H1 (cell line): ENCODE measurements around the gene SSTR5. TPM values are rescaled to one million over a fixed set of nuclear protein-coding genes. Genes with fewer than 3 reads are reported as not detected.

ENCODE experiments used
- CTCF ChIA-PET: fragments of 300-600 bp; sonication (Branson Sonifier 250); formaldehyde crosslinking; loops from one replicate; lab custom pipeline; 2021; ENCODE audit not compliant: partially characterized antibody; lab: Charles Lee
- POLR2A ChIA-PET: fragments of 300-600 bp; sonication (Branson Sonifier 250); formaldehyde crosslinking; loops from one replicate; lab custom pipeline; 2021; ENCODE audit warnings: inconsistent platforms; ENCODE audit not compliant: partially characterized antibody; lab: Charles Lee
- DNase-seq, 2 experiments: peaks; one replicate each; pipeline versions ENCODE4 v3.0.0 to v3.0.0-alpha.2; 2010 to 2022; ENCODE audit warnings: low spot score in 2 of 2, low read depth in 1 of 2, mixed read lengths in 1 of 2
- FAIRE-seq: peaks from 2 replicates; lab custom pipeline; 2011; peaks lifted over from hg19 to GRCh38; lab: Jason Lieb, UNC
- H2AFZ ChIP-seq: 2 replicates; pipeline ENCODE4 v1.8.1; 2012; ENCODE audit warnings: low read length, inconsistent platforms
- H2AK5ac ChIP-seq: 2 replicates; pipeline ENCODE4 v1.6.1; 2013; ENCODE audit warnings: low read depth, low read length
- H2BK120ac ChIP-seq: replicated peaks from 2 replicates; pipeline ENCODE3; 2013; ENCODE audit warnings: low read depth, low read length, inconsistent platforms
- H2BK12ac ChIP-seq: 2 replicates; pipeline ENCODE4 v1.6.1; 2013; ENCODE audit warnings: low read depth, low read length
- H2BK15ac ChIP-seq: 2 replicates; pipeline ENCODE4 v1.6.1; 2013; ENCODE audit warnings: low read length
- H2BK20ac ChIP-seq: 2 replicates; pipeline ENCODE4 v1.6.1; 2013; ENCODE audit warnings: low read length
- H2BK5ac ChIP-seq: 2 replicates; pipeline ENCODE4 v1.6.1; 2013; ENCODE audit warnings: low read depth, low read length
- H3K14ac ChIP-seq: 2 replicates; pipeline ENCODE4 v1.6.1; 2013; ENCODE audit warnings: inconsistent platforms; ENCODE audit not compliant: insufficient read length
- H3K18ac ChIP-seq: 2 replicates; pipeline ENCODE4 v1.6.1; 2013; ENCODE audit warnings: low read length; ENCODE audit errors: extremely low read depth
- H3K23ac ChIP-seq: 2 replicates; pipeline ENCODE4 v1.6.1; 2013; ENCODE audit warnings: inconsistent platforms; ENCODE audit not compliant: insufficient read length
- H3K23me2 ChIP-seq: 2 replicates; pipeline ENCODE4 v1.6.1; 2013; ENCODE audit warnings: low read depth, low read length
- H3K27ac ChIP-seq: 2 replicates; pipeline ENCODE4 v1.6.1; 2011; ENCODE audit warnings: low read depth, low read length, inconsistent platforms
- H3K27me3 ChIP-seq, 4 experiments: replicated peaks in 1 of 4; 1 replicate in 1 of 4; 2 replicates in 3 of 4; pipeline versions ENCODE4 v1.6.1 to v1.8.1; 2011 to 2013; ENCODE audit warnings: low read length in 3 of 4, mild to moderate bottlenecking in 3 of 4, inconsistent platforms in 2 of 4, mixed read lengths in 2 of 4, moderate library complexity in 1 of 4; ENCODE audit not compliant: control insufficient read depth in 3 of 4, insufficient read depth in 3 of 4; ENCODE audit errors: extremely low read depth in 1 of 4
- H3K36me3 ChIP-seq, 4 experiments: 2 replicates each; pipeline versions ENCODE4 v1.6.1 to v1.8.1; 2011 to 2013; ENCODE audit warnings: mild to moderate bottlenecking in 4 of 4, low read length in 3 of 4, moderate library complexity in 2 of 4, control low read depth in 1 of 4, inconsistent platforms in 1 of 4; ENCODE audit not compliant: insufficient read depth in 4 of 4, control insufficient read depth in 2 of 4
- H3K4ac ChIP-seq: replicated peaks from 2 replicates; pipeline ENCODE3; 2013; ENCODE audit warnings: low read length, low read depth, mixed read lengths, inconsistent platforms; ENCODE audit not compliant: insufficient read length
- H3K4me1 ChIP-seq, 4 experiments: replicated peaks in 1 of 4; 1 replicate in 1 of 4; 2 replicates in 3 of 4; pipeline versions ENCODE4 v1.6.1 to v1.8.1; 2011 to 2013; ENCODE audit warnings: low read length in 3 of 4, inconsistent platforms in 2 of 4, mixed read lengths in 1 of 4; ENCODE audit not compliant: insufficient read depth in 4 of 4, control insufficient read depth in 3 of 4
- H3K4me2 ChIP-seq, 2 experiments: 2 replicates each; pipeline versions ENCODE4 v1.6.1 to v1.8.1; 2011 to 2013; ENCODE audit warnings: low read depth in 2 of 2, low read length in 2 of 2, control low read depth in 1 of 2, inconsistent platforms in 1 of 2, mild to moderate bottlenecking in 1 of 2; ENCODE audit not compliant: insufficient read depth in 1 of 2
- H3K4me3 ChIP-seq, 4 experiments: fragments of 200-600, 300-600 bp in 1 of 4; sonication (generic), shearing (Covaris generic), sonication (Bioruptor Twin) in 1 of 4; 2 replicates each; pipeline versions ENCODE4 v1.5.1 to v1.8.1; 2011 to 2016; ENCODE audit warnings: low read length in 4 of 4, low read depth in 3 of 4, control low read depth in 2 of 4, inconsistent platforms in 2 of 4, mild to moderate bottlenecking in 2 of 4, mixed read lengths in 1 of 4, moderate library complexity in 1 of 4; ENCODE audit not compliant: insufficient read depth in 2 of 4; ENCODE audit errors: extremely low read depth in 1 of 4
- H3K56ac ChIP-seq: replicated peaks from 2 replicates; pipeline ENCODE3; 2013; ENCODE audit warnings: low read depth, mild to moderate bottlenecking, mixed read lengths, low read length, inconsistent platforms; ENCODE audit not compliant: insufficient read length
- H3K79me1 ChIP-seq: 2 replicates; pipeline ENCODE4 v1.6.1; 2013; ENCODE audit warnings: low read depth, low read length, control low read depth
- H3K79me2 ChIP-seq, 2 experiments: 2 replicates each; pipeline versions ENCODE4 v1.6.1 to v1.8.1; 2012 to 2013; ENCODE audit warnings: low read length in 2 of 2, mild to moderate bottlenecking in 2 of 2, inconsistent platforms in 1 of 2; ENCODE audit not compliant: insufficient read depth in 2 of 2, control insufficient read depth in 1 of 2
- H3K9ac ChIP-seq, 4 experiments: replicated peaks in 1 of 4; 1 replicate in 1 of 4; 2 replicates in 3 of 4; pipeline versions ENCODE4 v1.6.1 to v1.8.1; 2011 to 2013; ENCODE audit warnings: low read depth in 3 of 4, low read length in 3 of 4, control low read depth in 2 of 4, mild to moderate bottlenecking in 2 of 4, moderate library complexity in 2 of 4, inconsistent platforms in 1 of 4; ENCODE audit errors: extremely low read depth in 1 of 4
- H3K9me3 ChIP-seq, 2 experiments: 2 replicates each; pipeline versions ENCODE4 v1.6.1 to v1.8.1; 2012 to 2013; ENCODE audit warnings: mild to moderate bottlenecking in 2 of 2, moderate library complexity in 2 of 2, control low read depth in 1 of 2, inconsistent platforms in 1 of 2, low read depth in 1 of 2, low read length in 1 of 2, mixed read lengths in 1 of 2; ENCODE audit not compliant: insufficient read depth in 2 of 2
- H4K20me1 ChIP-seq, 2 experiments: replicated peaks in 1 of 2; 2 replicates each; pipeline versions ENCODE3 to v1.8.1; 2011 to 2013; ENCODE audit warnings: inconsistent platforms in 2 of 2, low read length in 2 of 2, mild to moderate bottlenecking in 1 of 2; ENCODE audit not compliant: insufficient read depth in 2 of 2, control insufficient read depth in 1 of 2
- H4K5ac ChIP-seq: 2 replicates; pipeline ENCODE4 v1.6.1; 2013; ENCODE audit warnings: low read length, low read depth, mixed read lengths, inconsistent platforms; ENCODE audit not compliant: insufficient read length
- H4K8ac ChIP-seq: 2 replicates; pipeline ENCODE4 v1.8.0; 2013; ENCODE audit warnings: mild to moderate bottlenecking, moderate library complexity, low read length, inconsistent platforms; ENCODE audit not compliant: insufficient read depth; ENCODE audit errors: extremely low read depth
- H4K91ac ChIP-seq: replicated peaks from 2 replicates; pipeline ENCODE3; 2013; ENCODE audit warnings: low read length, mixed read lengths, inconsistent platforms; ENCODE audit not compliant: insufficient read length
- BCL11A ChIP-seq, 2 experiments: IDR thresholded peaks; one replicate each; pipeline ENCODE4 v1.6.1; 2011; ENCODE audit warnings: low read depth in 2 of 2, low read length in 2 of 2, mild to moderate bottlenecking in 2 of 2
- CREB1 ChIP-seq: IDR thresholded peaks from 2 replicates; pipeline ENCODE4 v1.6.1; 2012; ENCODE audit warnings: inconsistent platforms
- CTCF ChIP-seq, 3 experiments: IDR thresholded peaks; 1 replicate in 2 of 3; 2 replicates in 1 of 3; pipeline versions ENCODE4 v1.5.1 to v1.6.1; 2011; ENCODE audit warnings: low read length in 3 of 3, mild to moderate bottlenecking in 3 of 3, inconsistent platforms in 2 of 3, low read depth in 1 of 3, moderate library complexity in 1 of 3; ENCODE audit not compliant: insufficient read depth in 1 of 3; ENCODE audit errors: control extremely low read depth in 1 of 3
- POLR2AphosphoS5 ChIP-seq: IDR thresholded peaks from 2 replicates; pipeline ENCODE4 v1.6.1; 2011; ENCODE audit warnings: low read depth, low read length
- POU5F1 ChIP-seq: IDR thresholded peaks from 2 replicates; pipeline ENCODE4 v1.6.1; 2011; ENCODE audit warnings: low read depth, mild to moderate bottlenecking, low read length, moderate library complexity
- RFX5 ChIP-seq: IDR thresholded peaks from 2 replicates; pipeline ENCODE4 v1.6.1; 2011; ENCODE audit warnings: low read depth, low read length, improper control_type of control experiment, borderline replicate concordance
- SIRT6 ChIP-seq: IDR thresholded peaks from one replicate; pipeline ENCODE4 v1.7.1; 2012; ENCODE audit warnings: low read length, inconsistent platforms
- SP1 ChIP-seq: IDR thresholded peaks from 2 replicates; pipeline ENCODE4 v1.6.1; 2011; ENCODE audit warnings: low read depth, low read length
- SUZ12 ChIP-seq: fragments of 200-600 bp; sonication (generic); IDR thresholded peaks from 2 replicates; pipeline ENCODE4 v1.6.1; 2012; ENCODE audit warnings: mild to moderate bottlenecking, inconsistent platforms, low read length, moderate library complexity, mixed read lengths
- TCF12 ChIP-seq: IDR thresholded peaks from 2 replicates; pipeline ENCODE4 v1.6.1; 2011; ENCODE audit warnings: low read depth, mild to moderate bottlenecking, low read length
- YY1 ChIP-seq: IDR thresholded peaks from 2 replicates; pipeline ENCODE4 v1.6.1; 2011; ENCODE audit warnings: low read depth, mild to moderate bottlenecking, low read length
- WGBS, 2 experiments: shearing (Covaris generic) in 1 of 2; methylation state at CpG; one replicate each; pipeline versions ENCODE4 v1.1.6 to v1.1.7; 2013 to 2015; ENCODE audit warnings: low lambda C conversion rate in 2 of 2, mixed read lengths in 2 of 2, inconsistent platforms in 1 of 2, low coverage in 1 of 2, missing lambda C conversion rate in 1 of 2; ENCODE audit not compliant: insufficient replicate concordance in 2 of 2, insufficient coverage in 1 of 2, insufficient read length in 1 of 2; ENCODE audit errors: extremely low coverage in 1 of 2, missing lambda C conversion rate in 1 of 2; 5-methylcytosine and 5-hydroxymethylcytosine counted together
- polyA plus RNA-seq, 7 experiments: library from polyadenylated mRNA; depleted of rRNA in 3 of 7; stranded (reverse) in 5 of 7; unstranded in 2 of 7; fragments of >200 nt in 5 of 7; fragments of 200-250 nt in 2 of 7; gene quantifications; 1 replicate in 5 of 7; 2 replicates in 1 of 7; 4 replicates in 1 of 7; pipeline versions ENCODE4 v1.2.1 to v1.2.3, GENCODE V29; 2011 to 2013; ENCODE audit warnings: missing spikeins in 2 of 7, mixed read lengths in 2 of 7
- total RNA-seq: library from RNA; stranded (reverse); fragmentation: NEBNext Ultra II Directional; extraction: Animal tissue kit (Norgen Biotek cat#: 25700); gene quantifications from 2 replicates; pipeline ENCODE4 v1.2.1, GENCODE V29; 2021

Gene SSTR5
- total and polyA plus RNA-seq, 2 of the 8 experiments (the other 6 are each of a cell fraction or from before 2014, with no cell fraction given), result 0.56 to 0.60 TPM

GRCh38 chr16:1123525-1124230 is 51.1 kb downstream of the SSTR5 start:
- no peaks in the 10 kb centered on the region for H3K23me2 ChIP-seq
- H2BK20ac ChIP-seq, result no peak overlapping the region
- H2BK120ac ChIP-seq, result no peak overlapping the region
- H3K27ac ChIP-seq, result no peak overlapping the region
- POLR2A ChIA-PET, result no interaction called here
- H4K20me1 ChIP-seq, result no peaks in the 10 kb centered on the region
- no peak overlapping the region; a peak in 1 of 4 replicates for H3K4me2 ChIP-seq
- H4K8ac ChIP-seq, result no peak overlapping the region; the same call in 1 of the 2 replicates
- H2BK12ac ChIP-seq, result no peak overlapping the region
- H2AK5ac ChIP-seq, result no peak overlapping the region
- H2BK15ac ChIP-seq, result no peak overlapping the region
- no peak overlapping the region for H4K91ac ChIP-seq
- H3K56ac ChIP-seq, result no peak overlapping the region
- FAIRE-seq, result no peak
- no peaks in the 10 kb centered on the region for H3K79me1 ChIP-seq
- H3K9ac ChIP-seq, result no peak overlapping the region
- H3K4me3 ChIP-seq, result no peak overlapping the region
- H3K4me1 ChIP-seq, result peaks cover 0 to 6% (median 0%) of the 10 kb centered on the region in 4 experiments; a peak in 2 of 7 replicates
- DNase-seq, result no peak
- no peak overlapping the region for H3K23ac ChIP-seq
- no peak overlapping the region for H3K14ac ChIP-seq
- WGBS, 2 experiments, result 82% methylated on average over 19 of the region's 21 CpGs; no CpG with 5 or more reads in 1 of the 2 experiments
- H2AFZ ChIP-seq, result no peak overlapping the region
- H3K79me2 ChIP-seq, result no peaks in the 10 kb centered on the region
- no peaks in the 10 kb centered on the region for H3K9me3 ChIP-seq
- H3K4ac ChIP-seq, result no peak overlapping the region
- H4K5ac ChIP-seq, result no peak overlapping the region
- CTCF ChIA-PET, result interaction anchor here (1.0 kb wide), 1 partner anchor 17 kb away, joined by 3 read pairs; no protein-coding TSS in a partner anchor
- no peak overlapping the region for H2BK5ac ChIP-seq
- no peak overlapping the region for H3K18ac ChIP-seq
- H3K27me3 ChIP-seq, result no peaks in the 10 kb centered on the region
- H3K36me3 ChIP-seq, result no peaks in the 10 kb centered on the region
- TF ChIP-seq YY1 (no peak), CREB1 (no peak), SP1 (no peak), CTCF (IDR thresholded peaks at IDR 0.05; ENCODE audit: control extremely low read depth in 1 of 3, insufficient read depth in 1 of 3, low read depth in 1 of 3, low read length in 3 of 3) (no peak), BCL11A (IDR thresholded peaks at IDR 0.05; ENCODE audit: low read depth in 2 of 2, low read length in 2 of 2) (no peak), RFX5 (no peak), TCF12 (no peak), SUZ12 (no peak), SIRT6 (no peak), POU5F1 (no peak), POLR2AphosphoS5 (no peak)
